HepG2 (cell line): ENCODE measurements around the gene GCHFR. TPM values are rescaled to one million over a fixed set of nuclear protein-coding genes. Genes with fewer than 3 reads are reported as not detected.
A peak's percentile ranks its signal among the peaks of the same experiment; 100 is the strongest.

ENCODE experiments used
- ATAC-seq: fragments of 200-7000 bp; cut with Tn5 transposase; 3 replicates; pipeline ENCODE4 v1.9.1; 2020; ENCODE audit warnings: mild to moderate bottlenecking, moderate library complexity
- BruUV-seq: library from RNA; stranded (reverse); fragments of 400-500 nt; replicated peaks from 2 replicates; lab custom pipeline; 2021; lab: Mats Ljungman, UMichigan
- CTCF ChIA-PET: fragments of 300-600 bp; formaldehyde crosslinking; extraction: SDS; loops from one replicate; lab custom pipeline; 2021; ENCODE audit warnings: low total read pairs, inconsistent platforms, low intra/inter-chr PET ratio; lab: Yijun Ruan, JAX
- POLR2A ChIA-PET: fragments of 350-600 bp; sonication (Branson Sonifier 250); formaldehyde crosslinking; loops from one replicate; lab custom pipeline; 2020; ENCODE audit warnings: antibody characterized with exemption, inconsistent platforms; lab: Yijun Ruan, JAX
- DNase-seq: peaks from one replicate; pipeline ENCODE4 v3.0.0-alpha.2; 2015; ENCODE audit warnings: low spot score
- FAIRE-seq: peaks from 3 replicates; lab custom pipeline; 2011; peaks lifted over from hg19 to GRCh38; lab: Jason Lieb, UNC
- H2AFZ ChIP-seq: one replicate; pipeline ENCODE4 v1.6.1; 2011; ENCODE audit warnings: low read length, inconsistent platforms
- H3K27ac ChIP-seq: fragments of 300-600 bp; 3 replicates; pipeline ENCODE4 v1.8.0; 2011; ENCODE audit warnings: mixed run types, mild to moderate bottlenecking, mixed read lengths, low read length, inconsistent platforms; ENCODE audit not compliant: insufficient read depth; ENCODE audit errors: extremely low read length
- H3K27me3 ChIP-seq, 2 experiments: fragments of 200-600 bp in 1 of 2; 2 replicates in 1 of 2; 3 replicates in 1 of 2; pipeline versions ENCODE4 v1.6.0 to v1.8.0; 2011; ENCODE audit warnings: low read length in 2 of 2, mild to moderate bottlenecking in 2 of 2, moderate library complexity in 2 of 2, inconsistent platforms in 1 of 2; ENCODE audit not compliant: insufficient read depth in 2 of 2, control insufficient read depth in 1 of 2
- H3K36me3 ChIP-seq, 2 experiments: fragments of 200-600 bp in 1 of 2; replicated peaks in 1 of 2; 2 replicates in 1 of 2; 3 replicates in 1 of 2; pipeline versions ENCODE4 v1.5.1 to v1.8.0; 2011; ENCODE audit warnings: low read length in 2 of 2, inconsistent platforms in 1 of 2; ENCODE audit not compliant: insufficient read depth in 2 of 2, control insufficient read depth in 1 of 2
- H3K4me1 ChIP-seq: 2 replicates; pipeline ENCODE4 v1.5.1; 2012; ENCODE audit warnings: low read length, inconsistent platforms; ENCODE audit not compliant: insufficient read depth
- H3K4me2 ChIP-seq: 2 replicates; pipeline ENCODE4 v1.6.0; 2011; ENCODE audit warnings: low read depth, low read length, inconsistent platforms
- H3K4me3 ChIP-seq, 3 experiments: fragments of 200-600 bp in 1 of 3; sonication (generic), shearing (Covaris generic) in 1 of 3; replicated peaks in 1 of 3; 2 replicates each; pipeline ENCODE4 v1.5.1; 2011 to 2016; ENCODE audit warnings: low read length in 3 of 3, inconsistent platforms in 2 of 3, low read depth in 2 of 3, mild to moderate bottlenecking in 2 of 3, control low read depth in 1 of 3, mixed read lengths in 1 of 3; ENCODE audit not compliant: insufficient read depth in 1 of 3
- H3K79me2 ChIP-seq: one replicate; pipeline ENCODE4 v1.6.1; 2011; ENCODE audit warnings: low read length, inconsistent platforms; ENCODE audit not compliant: insufficient read depth
- H3K9ac ChIP-seq: 2 replicates; pipeline ENCODE4 v1.6.0; 2011; ENCODE audit warnings: mild to moderate bottlenecking, low read depth, low read length, inconsistent platforms; ENCODE audit not compliant: insufficient read depth
- H3K9me3 ChIP-seq: 2 replicates; pipeline ENCODE4 v1.5.1; 2012; ENCODE audit warnings: mild to moderate bottlenecking, low read length
- H4K20me1 ChIP-seq: 2 replicates; pipeline ENCODE4 v1.6.0; 2011; ENCODE audit warnings: inconsistent platforms, mild to moderate bottlenecking, low read length, moderate library complexity; ENCODE audit not compliant: insufficient read depth
- BHLHE40 ChIP-seq: IDR thresholded peaks from 2 replicates; pipeline ENCODE4 v1.6.1; 2011; ENCODE audit warnings: low read length, improper control_type of control experiment
- CEBPB ChIP-seq: IDR thresholded peaks from 2 replicates; pipeline ENCODE4 v1.6.1; 2011; ENCODE audit warnings: low read depth, low read length, improper control_type of control experiment, borderline replicate concordance
- GABPA ChIP-seq, 2 experiments: IDR thresholded peaks; 2 replicates each; pipeline ENCODE4 v1.6.1; 2011 to 2016; ENCODE audit warnings: low read depth in 2 of 2, low read length in 1 of 2, missing biosample characterization in 1 of 2, missing genetic modification characterization in 1 of 2
- MAFF ChIP-seq: IDR thresholded peaks from 2 replicates; pipeline ENCODE4 v1.6.1; 2011; ENCODE audit warnings: low read depth, low read length, improper control_type of control experiment
- MAFK ChIP-seq, 2 experiments: IDR thresholded peaks in 1 of 2; conservative IDR thresholded peaks in 1 of 2; 2 replicates each; pipeline ENCODE4 v1.6.1; 2011; ENCODE audit warnings: improper control_type of control experiment in 2 of 2, low read length in 2 of 2
- MBNL3 ChIP-seq: fragments of 250-450 bp; sonication (Bioruptor Pico); conservative IDR thresholded peaks from 2 replicates; pipeline ENCODE4 v1.8.0; 2022; ENCODE audit warnings: mild to moderate bottlenecking, inconsistent platforms
- SOX13 ChIP-seq, 3 experiments: fragments of 450-650 bp in 1 of 3; sonication (generic) in 1 of 3; formaldehyde crosslinking in 1 of 3; IDR thresholded peaks in 2 of 3; conservative IDR thresholded peaks in 1 of 3; 2 replicates each; pipeline versions ENCODE4 v1.5.0 to v1.6.1; 2016 to 2020; ENCODE audit warnings: antibody characterized with exemption in 1 of 3, mild to moderate bottlenecking in 1 of 3, missing compliant biosample characterization in 1 of 3, missing genetic modification reagents in 1 of 3, moderate library complexity in 1 of 3
- ZNF296 ChIP-seq: sonication (generic); formaldehyde crosslinking; conservative IDR thresholded peaks from 2 replicates; pipeline ENCODE4 v1.5.0; 2020; ENCODE audit warnings: mild to moderate bottlenecking, missing genetic modification reagents
- WGBS: methylation state at CpG from one replicate; pipeline ENCODE4 v1.1.6; 2017; ENCODE audit warnings: low lambda C conversion rate; 5-methylcytosine and 5-hydroxymethylcytosine counted together
- in situ Hi-C: cut with HindIII; loops from 2 replicates; pipeline ENCODE4 v1.10.0; 2017; ENCODE audit warnings: low pct_unique_long_range_greater_than_20kb; ENCODE audit not compliant: extremely low pct_ligation_motif_present
- intact Hi-C: fragments of 100-400 bp; cut with micrococcal nuclease; formaldehyde crosslinking; loops from one replicate; pipeline ENCODE4 v1.10.0; 2022; ENCODE audit not compliant: unreplicated experiment
- polyA plus RNA-seq, 8 experiments: library from polyadenylated mRNA; depleted of rRNA in 3 of 8; stranded (reverse) in 7 of 8; unstranded in 1 of 8; fragments of >200 nt; fragmentation: Illumina TruSeq in 4 of 8; extraction: Trizol in 4 of 8; gene quantifications; 2 replicates each; pipeline versions ENCODE4 v1.2.1 to v1.2.3, GENCODE V29; 2011 to 2016; ENCODE audit warnings: low read depth in 4 of 8, missing spikeins in 1 of 8, mixed read lengths in 1 of 8; ENCODE audit not compliant: insufficient read depth in 1 of 8
- total RNA-seq, 5 experiments: library from RNA; depleted of rRNA; stranded (reverse); fragments of >200 nt; fragmentation: Illumina TruSeq; extraction: Trizol; gene quantifications; 2 replicates each; pipeline ENCODE4 v1.2.3, GENCODE V29; 2016; ENCODE audit warnings: low read depth in 1 of 5

Gene GCHFR
- total and polyA plus RNA-seq, 2 of the 13 experiments (the other 11 are each of a cell fraction or from before 2014, with no cell fraction given): 51.5 to 92.4 TPM

- WGBS: 85% methylated on average over 10 of the region's 12 CpGs
- intact Hi-C loops: loop anchor here (5.0 kb wide), 1 partner anchor 67 kb away; no protein-coding TSS in a partner anchor
- in situ Hi-C loops: no loop called here
- H3K9me3 ChIP-seq: no peaks in the 10 kb centered on the region
- peaks cover 7% of the 10 kb centered on the region; the same call in 1 of the 2 replicates for H3K4me1 ChIP-seq
- no TSS peak for BruUV-seq
- H3K36me3 ChIP-seq: peaks cover 11 to 71% of the 10 kb centered on the region in 2 experiments; a peak in 4 of 5 replicates
- H3K4me2 ChIP-seq: no peak overlapping the region
- peak; percentile 35; the same call in 1 of the 2 replicates for TF ChIP-seq BHLHE40
- peak; percentile 30; the same call in 1 of the 2 replicates for TF ChIP-seq CEBPB
- TF ChIP-seq GABPA (IDR thresholded peaks at IDR 0.05; ENCODE audit: low read depth, low read length): no peak
- no peak for TF ChIP-seq GABPA (CRISPR knock-in tag; IDR thresholded peaks at IDR 0.05; ENCODE audit: low read depth)
- peak in 1 of 2 experiments; percentile 49; a peak in 2 of 4 replicates for TF ChIP-seq MAFK (conservative IDR thresholded peaks at IDR 0.05 in 1 of 2, IDR thresholded peaks at IDR 0.05 in 1 of 2; ENCODE audit: low read length in 2 of 2)
- TF ChIP-seq MAFF: 0 out of 2 replicates have a peak, but pooled peaks have one; percentile 17
- no peak for TF ChIP-seq MBNL3 (CRISPR knock-in tag)
- TF ChIP-seq ZNF296: no peak
- TF ChIP-seq SOX13 (IDR thresholded peaks at IDR 0.05): no peak
- TF ChIP-seq SOX13 (CRISPR knock-in tag; conservative IDR thresholded peaks at IDR 0.05 in 1 of 2, IDR thresholded peaks at IDR 0.05 in 1 of 2): no peak
- ATAC-seq (peak; percentile 44; the same call in 2 of the 3 replicates), DNase-seq (no peak), FAIRE-seq (peak; percentile 8)
- ChIA-PET POLR2A (interaction anchor here (1.2 kb wide), 1 partner anchor 19 kb away, joined by 3 read pairs; the partner anchor contains the start of gene GCHFR), CTCF (no interaction called here)
- no peaks in the 10 kb centered on the region for H4K20me1 ChIP-seq
- H3K79me2 ChIP-seq: no peaks in the 10 kb centered on the region
- H3K9ac ChIP-seq: no peak overlapping the region
- H2AFZ ChIP-seq: no peak overlapping the region
- H3K4me3 ChIP-seq: no peak overlapping the region
- H3K27me3 ChIP-seq: no peaks in the 10 kb centered on the region
- H3K27ac ChIP-seq: no peak overlapping the region
Observed at GRCh38 chr15:40743921-40744814, 19.7 kb upstream of the GCHFR start.
